WTC11 (cell line): ENCODE data around the gene TPP1.

Experiments
- ATF2 ChIP-seq: sonication (generic); formaldehyde crosslinking; IDR thresholded peaks from 2 replicates; pipeline ENCODE4 v1.8.1; 2022; ENCODE audit warnings: low read depth, missing genetic modification reagents, borderline replicate concordance
- ATF6 ChIP-seq: sonication (generic); formaldehyde crosslinking; IDR thresholded peaks from 2 replicates; pipeline ENCODE4 v1.8.1; 2023; ENCODE audit warnings: mild to moderate bottlenecking, missing genetic modification reagents
- CTCF ChIP-seq: fragments of 200-600 bp; IDR thresholded peaks from 2 replicates; pipeline ENCODE4 v1.8.0; 2022; ENCODE audit warnings: antibody characterized with exemption
- E2F4 ChIP-seq: sonication (generic); formaldehyde crosslinking; IDR thresholded peaks from 2 replicates; pipeline ENCODE4 v1.8.1; 2022; ENCODE audit warnings: low read depth, mild to moderate bottlenecking, moderate library complexity, missing genetic modification reagents, borderline replicate concordance
- FOXP1 ChIP-seq: sonication (generic); formaldehyde crosslinking; IDR thresholded peaks from 2 replicates; pipeline ENCODE4 v1.8.0; 2022; ENCODE audit warnings: missing genetic modification reagents, mild to moderate bottlenecking, moderate library complexity, borderline replicate concordance
- IRF2 ChIP-seq: sonication (generic); formaldehyde crosslinking; IDR thresholded peaks from 2 replicates; pipeline ENCODE4 v1.8.0; 2022; ENCODE audit warnings: low read depth, missing genetic modification reagents, borderline replicate concordance
- NR1H2 ChIP-seq: sonication (generic); formaldehyde crosslinking; IDR thresholded peaks from 2 replicates; pipeline ENCODE4 v1.9.0; 2021; ENCODE audit warnings: mild to moderate bottlenecking, moderate library complexity, missing genetic modification reagents
- NR3C1 ChIP-seq: sonication (generic); formaldehyde crosslinking; conservative IDR thresholded peaks from 2 replicates; pipeline ENCODE4 v1.8.1; 2023; ENCODE audit warnings: low read depth, mild to moderate bottlenecking, missing genetic modification reagents
- SMAD3 ChIP-seq: sonication (generic); formaldehyde crosslinking; IDR thresholded peaks from 2 replicates; pipeline ENCODE4 v1.8.0; 2022; ENCODE audit warnings: missing genetic modification reagents, mild to moderate bottlenecking, borderline replicate concordance
- TEAD4 ChIP-seq: sonication (generic); formaldehyde crosslinking; IDR thresholded peaks from 2 replicates; pipeline ENCODE4 v1.8.0; 2022; ENCODE audit warnings: mild to moderate bottlenecking, missing genetic modification reagents
- USF2 ChIP-seq: sonication (generic); formaldehyde crosslinking; IDR thresholded peaks from 2 replicates; pipeline ENCODE4 v1.8.1; 2023; ENCODE audit warnings: mild to moderate bottlenecking, missing genetic modification reagents, moderate library complexity
- ZBTB43 ChIP-seq: sonication (generic); formaldehyde crosslinking; IDR thresholded peaks from 2 replicates; pipeline ENCODE4 v1.8.1; 2023; ENCODE audit warnings: mild to moderate bottlenecking, missing genetic modification reagents
- ZNF121 ChIP-seq: sonication (generic); formaldehyde crosslinking; IDR thresholded peaks from 2 replicates; pipeline ENCODE4 v1.8.0; 2023; ENCODE audit warnings: missing genetic modification reagents

GRCh38 chr11:6656936-6657335, 37.7 kb upstream of the TPP1 start:
- TF ChIP-seq ZBTB43 (no peak), USF2 (CRISPR knock-in tag) (no peak), ATF2 (CRISPR knock-in tag) (no peak), CTCF (no peak), TEAD4 (CRISPR knock-in tag) (no peak), FOXP1 (no peak), SMAD3 (no peak), NR3C1 (CRISPR knock-in tag) (no peak), ATF6 (CRISPR knock-in tag) (no peak), IRF2 (no peak), ZNF121 (CRISPR knock-in tag) (no peak), E2F4 (CRISPR knock-in tag) (no peak), NR1H2 (CRISPR knock-in tag) (no peak)
